Measurements from ENCODE around the gene TBC1D3C.
"Not testable (repeated sequence)": the region's sequence is repeated elsewhere in the genome, so short reads cannot be mapped to it uniquely, and the experiment has no call there.

The TBC1D3C gene

DNA sequence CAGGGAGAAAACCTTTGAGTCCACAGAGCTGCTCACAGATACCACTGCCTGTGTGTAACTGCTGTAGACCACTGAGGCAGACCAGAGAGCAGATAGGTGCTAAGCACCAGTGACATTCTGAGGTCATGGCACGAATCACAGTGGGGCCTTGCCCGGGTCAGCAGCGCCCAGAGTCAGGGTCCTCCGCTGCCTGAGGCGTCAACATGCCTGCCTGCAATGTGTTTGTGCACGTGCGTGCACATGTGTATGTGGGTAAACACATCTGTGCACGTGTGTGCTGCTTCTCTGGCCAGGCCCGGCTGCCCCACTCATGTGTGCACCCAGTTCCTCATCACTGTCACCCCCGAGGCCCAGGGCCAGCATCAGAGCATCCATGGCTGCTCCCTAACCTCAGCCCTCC lies at the start of gene TBC1D3C:
TBC1D3C (minus strand) TSS at position 101 of the 400 bp plus-strand sequence. CDS start 1,568 bp downstream, outside the sequence.
- not testable (repeated sequence) for DNase-seq (ENCODE audit: insufficient read length, low spot score); FAIRE-seq

DNA sequence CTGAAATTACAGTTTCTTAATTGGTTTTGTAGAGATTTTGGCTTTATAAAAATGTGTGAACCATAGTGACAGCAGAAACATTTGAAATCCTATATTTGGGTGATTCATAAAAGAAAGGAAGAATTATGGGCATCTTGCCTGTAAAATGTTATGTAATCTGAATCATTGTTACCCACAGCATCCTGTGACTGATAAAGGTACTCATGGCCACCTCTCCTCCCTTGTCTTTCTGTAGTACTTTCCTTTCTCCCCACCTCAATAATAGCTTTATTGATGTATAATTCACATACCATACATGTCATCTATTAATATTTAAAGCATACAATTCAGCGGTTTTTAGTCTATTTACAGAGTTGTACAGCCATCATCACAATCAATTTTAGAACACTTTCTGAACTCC lies 30.8 kb upstream of the TBC1D3C start:
- FAIRE-seq; DNase-seq (ENCODE audit: insufficient read length, low spot score): not testable (repeated sequence)

DNA sequence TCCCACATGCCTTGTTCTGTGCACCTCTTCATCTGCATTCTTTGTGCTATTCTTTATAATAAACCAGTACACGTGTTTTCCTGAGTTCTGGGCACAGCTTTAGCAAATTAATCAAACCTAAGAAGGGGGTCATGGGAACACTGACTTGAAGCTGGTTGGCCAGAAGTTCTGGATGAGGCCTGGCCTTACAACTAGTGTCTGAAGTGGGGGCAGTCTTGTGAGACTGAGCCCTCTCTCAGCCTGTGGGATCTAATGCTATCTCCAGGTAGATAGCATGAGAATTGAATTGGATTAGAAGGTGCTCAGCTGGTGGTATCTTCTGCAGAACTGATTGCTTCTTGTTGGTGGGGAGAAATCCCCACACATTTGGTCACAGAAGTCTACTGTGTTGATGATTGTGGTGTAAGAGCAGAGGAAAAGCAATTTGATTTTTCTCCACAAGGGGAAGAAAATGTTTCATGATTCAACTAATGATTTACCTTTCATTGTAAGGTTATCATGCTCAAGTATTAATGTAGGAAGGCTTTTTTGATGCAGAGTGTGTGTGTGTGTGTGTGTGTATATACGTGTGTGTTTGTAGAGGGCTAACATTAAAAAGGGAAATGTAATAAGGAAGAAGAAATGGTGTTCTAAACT lies 25.7 kb upstream of the TBC1D3C start:
- DNase-seq (ENCODE audit: insufficient read length, low spot score); FAIRE-seq: not testable (repeated sequence)

DNA sequence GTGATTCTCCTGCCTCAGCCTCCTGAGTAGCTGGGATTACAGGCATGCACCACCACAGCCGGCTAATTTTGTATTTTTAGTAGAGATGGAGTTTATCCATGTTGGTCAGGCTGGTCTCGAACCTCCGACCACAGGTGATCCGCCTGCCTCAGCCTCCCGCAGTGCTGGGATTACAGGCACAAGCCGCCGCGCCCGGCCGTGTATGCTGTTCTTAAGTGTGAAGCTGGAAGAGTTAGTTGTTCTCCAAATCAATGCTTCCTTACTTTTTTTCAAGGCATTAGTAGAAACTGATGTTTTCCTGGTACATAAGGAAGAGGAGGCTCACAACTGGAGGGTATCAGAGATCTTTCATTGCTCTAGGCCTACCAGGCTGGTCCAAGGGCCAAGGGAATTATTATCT lies 19.7 kb upstream of the TBC1D3C start:
- FAIRE-seq = not testable (repeated sequence)

DNA sequence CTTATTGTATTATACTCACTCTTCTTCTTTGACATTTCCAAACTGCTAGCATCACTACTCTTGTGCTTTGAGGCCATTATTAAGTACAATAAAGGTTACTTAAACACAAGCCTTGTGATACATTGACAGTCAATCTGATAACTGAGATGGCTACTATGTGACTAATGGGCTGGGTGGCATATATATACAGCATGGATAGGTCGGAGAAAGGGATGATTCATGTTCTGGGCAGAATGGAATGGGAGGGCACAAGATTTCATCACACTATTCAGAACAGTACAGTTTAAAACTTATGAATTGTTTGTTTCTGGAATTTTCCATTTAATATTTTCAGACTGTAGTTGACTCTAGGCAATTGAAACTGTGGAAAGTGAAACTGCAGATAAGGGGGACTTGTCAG lies 18.9 kb upstream of the TBC1D3C start:
- DNase-seq (ENCODE audit: insufficient read length, low spot score); FAIRE-seq: not testable (repeated sequence)

More for the DNA sequence above, 19.7 kb upstream of the TBC1D3C start:
- DNase-seq (ENCODE audit: insufficient read length, low spot score) = not testable (repeated sequence)
